Amniotic stem cell (primary cell): ENCODE results near the gene CSTB.

ENCODE experiments used
- DNase-seq: peaks from one replicate; lab custom pipeline; 2025; lab: John Stamatoyannopoulos, UW

The CSTB gene

DNA sequence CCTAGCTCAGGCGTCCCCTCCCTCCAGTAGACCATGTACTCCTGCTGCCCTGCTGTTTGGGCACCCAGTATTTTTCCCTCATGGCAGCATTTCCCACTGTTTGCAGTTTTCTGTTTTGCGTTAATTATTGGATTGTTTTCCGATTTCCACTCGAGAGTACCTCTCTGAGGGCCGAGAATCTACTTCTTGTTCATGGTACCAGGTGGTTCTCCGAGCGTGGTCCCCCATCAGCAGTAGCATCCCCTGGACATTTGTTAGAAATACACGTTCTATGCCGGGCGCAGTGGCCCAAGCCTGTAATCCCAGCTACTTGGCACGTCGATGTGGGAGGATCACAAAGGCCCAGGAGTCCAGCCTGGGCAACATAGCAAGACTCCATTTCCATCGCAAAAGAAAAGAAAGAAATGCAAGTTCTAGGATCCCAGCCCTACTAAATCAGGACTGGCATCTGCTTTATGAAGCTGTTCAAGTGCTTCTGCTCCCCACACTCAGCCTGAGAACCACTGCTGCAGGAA is 14.0 kb upstream of the CSTB start:
- DNase-seq, result no peak

DNA sequence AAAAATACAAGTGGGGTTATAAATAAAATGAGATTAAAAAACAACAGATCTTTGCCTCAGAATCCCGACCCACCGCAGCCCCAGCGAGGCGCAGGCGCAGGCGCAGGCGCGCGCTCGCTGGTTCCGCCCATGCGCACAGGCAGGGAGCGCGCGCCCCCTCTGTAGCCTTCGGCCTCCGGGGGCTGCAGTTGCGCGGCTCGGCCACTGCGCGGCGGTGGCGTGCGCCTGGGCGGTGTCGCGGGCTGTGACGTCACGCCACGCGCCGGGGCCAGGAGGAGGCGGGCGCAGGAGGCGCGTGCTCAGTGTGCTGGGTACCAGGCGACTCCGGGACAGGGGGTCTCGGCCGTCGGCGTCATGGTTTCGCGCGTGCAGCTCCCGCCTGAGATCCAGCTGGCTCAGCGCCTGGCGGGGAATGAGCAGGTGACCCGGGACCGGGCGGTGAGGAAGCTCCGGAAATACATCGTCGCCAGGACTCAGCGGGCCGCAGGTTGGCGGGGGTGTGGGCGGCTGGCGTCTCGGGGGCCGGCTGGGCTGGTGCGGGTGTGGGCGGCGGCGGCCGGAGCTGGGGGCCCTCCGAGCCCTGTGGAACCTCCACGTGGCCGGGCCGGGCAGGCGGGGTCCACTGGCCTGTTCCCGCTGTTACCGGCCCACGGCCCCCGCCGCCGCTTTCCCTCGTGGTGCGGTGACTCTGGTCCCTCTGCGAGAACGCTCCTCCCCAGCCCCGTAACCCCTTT is 13.3 kb upstream of the CSTB start, which contains the start of gene RRP1:
Gene RRP1, plus strand, starts transcription at position 302 of the 734 bp plus-strand sequence. Its CDS starts 53 bp downstream, at position 355.
- peak; percentile 56 for DNase-seq

DNA sequence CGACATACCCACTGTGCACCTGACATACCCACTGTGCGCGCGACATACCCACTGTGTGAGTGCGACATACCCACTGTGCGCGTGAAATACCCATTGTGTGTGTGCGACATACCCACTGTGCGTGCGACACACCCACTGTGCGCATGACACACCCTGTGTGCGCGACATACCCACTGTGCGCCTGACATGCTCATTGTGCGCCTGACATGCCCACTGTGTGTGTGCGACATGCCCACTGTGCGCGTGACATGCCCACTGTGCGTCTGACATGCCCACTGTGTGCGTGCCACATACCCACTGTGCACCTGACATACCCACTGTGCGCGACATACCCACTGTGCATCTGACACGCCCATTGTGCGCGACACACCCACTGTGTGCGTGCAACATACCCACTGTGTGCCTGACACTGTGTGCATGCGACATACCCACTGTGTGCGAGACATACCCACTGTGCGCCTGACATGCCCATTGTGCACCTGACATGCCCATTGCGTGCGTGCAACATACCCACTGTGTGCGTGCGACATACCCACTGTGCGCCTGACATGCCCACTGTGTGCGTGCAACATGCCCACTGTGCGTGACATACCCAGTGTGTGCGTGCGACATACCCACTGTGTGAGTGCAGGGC is 10.8 kb upstream of the CSTB start:
- no peak for DNase-seq

DNA sequence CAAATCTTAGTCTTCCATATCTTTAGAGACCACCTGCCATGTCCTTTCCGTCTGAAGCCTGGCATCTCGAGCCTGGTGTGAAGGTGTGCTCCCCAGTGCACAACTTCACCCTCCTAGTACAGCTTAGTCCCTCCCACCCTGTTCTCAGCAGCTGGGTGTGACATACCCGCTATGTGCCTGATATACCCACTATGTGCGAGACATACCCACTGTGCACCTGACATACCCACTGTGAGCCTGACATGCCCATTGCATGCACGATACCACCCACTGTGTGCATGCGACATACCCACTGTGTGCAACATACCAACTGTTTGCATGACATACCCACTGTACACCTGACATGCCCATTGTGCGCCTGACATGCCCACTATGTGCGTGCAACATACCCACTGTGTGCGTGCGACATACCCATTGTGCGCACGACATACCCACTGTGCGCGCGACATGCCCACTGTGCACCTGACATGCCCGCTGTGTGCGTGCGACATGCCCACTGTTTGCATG is 10.2 kb upstream of the CSTB start:
- DNase-seq, result no peak

DNA sequence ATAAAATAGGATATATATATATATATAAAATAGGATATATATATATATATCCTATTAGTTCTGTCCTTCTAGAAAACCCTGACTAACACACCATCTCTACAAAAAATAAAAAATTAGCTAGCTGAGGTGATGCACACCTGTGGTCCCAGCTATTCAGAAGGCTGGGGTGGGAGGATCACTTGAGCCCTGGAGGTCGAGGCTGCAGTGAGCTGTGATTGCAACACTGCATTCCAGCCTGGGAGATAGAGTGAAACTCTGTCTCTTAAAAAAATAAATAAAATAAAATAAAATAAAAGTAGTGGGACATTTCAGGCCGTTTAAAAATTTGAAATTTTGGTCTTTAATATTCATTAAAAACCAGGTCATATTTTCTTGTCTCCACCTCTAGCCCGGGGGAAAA is 9.0 kb upstream of the CSTB start:
- no peak for DNase-seq

DNA sequence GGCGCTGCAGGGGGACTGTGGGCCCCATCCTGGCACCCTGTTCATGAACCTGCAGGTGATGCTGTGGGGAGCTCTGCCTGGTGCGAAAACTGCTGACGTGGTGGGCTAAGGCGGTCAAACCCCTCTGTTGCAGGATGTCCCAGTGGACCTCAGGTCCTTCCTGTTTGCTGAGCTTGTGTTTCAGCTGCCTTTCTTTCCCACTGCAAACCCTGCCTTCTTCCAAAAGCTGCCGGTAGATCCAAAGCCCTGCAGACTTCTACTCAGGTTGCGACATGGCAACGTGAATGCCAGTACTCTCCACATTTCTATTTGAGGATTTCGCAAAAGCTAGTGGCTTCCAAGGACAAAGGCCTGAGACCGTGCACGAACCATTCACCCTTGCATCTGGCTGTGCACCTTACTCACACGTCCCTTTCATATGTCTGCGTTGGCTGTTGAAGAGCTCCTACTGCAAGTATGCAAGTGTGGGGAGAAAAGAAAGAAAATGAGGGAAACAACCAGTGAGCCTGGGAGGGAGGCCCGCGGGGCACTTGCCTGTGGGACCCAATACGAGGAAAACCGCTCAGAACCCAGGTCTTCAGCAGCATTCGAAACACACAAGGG is 7.1 kb upstream of the CSTB start:
- no peak for DNase-seq

DNA sequence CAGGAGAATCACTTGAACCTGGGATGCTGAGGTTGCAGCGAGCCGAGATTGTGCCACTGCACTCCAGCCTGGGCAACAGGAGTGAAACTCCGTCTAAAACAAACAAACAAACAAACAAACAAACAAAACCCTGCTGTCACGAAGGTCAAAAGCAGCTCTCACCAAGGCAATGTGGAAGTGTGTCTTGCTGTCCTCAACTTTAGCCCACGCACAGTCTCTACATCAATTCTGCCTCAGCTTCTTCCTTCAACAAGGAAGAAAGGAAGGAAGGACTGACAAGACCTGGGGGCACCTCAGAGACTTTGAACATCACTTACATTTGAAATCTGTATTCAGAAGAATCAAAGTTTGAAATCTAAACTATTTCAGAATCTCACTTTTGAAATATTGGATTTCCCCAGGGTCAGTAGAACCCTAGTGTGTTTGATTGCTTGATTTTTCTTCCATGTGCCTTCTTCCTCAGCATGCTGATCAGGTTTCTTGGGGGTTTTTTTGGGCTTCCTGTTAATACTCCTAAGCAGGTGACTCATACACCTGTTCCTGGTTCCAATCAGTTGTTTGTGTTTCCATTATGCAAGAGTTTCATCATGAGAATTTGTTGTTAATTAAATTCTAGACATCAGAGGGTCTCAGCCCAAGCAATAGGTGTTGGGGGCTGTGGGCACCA is 6.5 kb upstream of the CSTB start:
- no peak for DNase-seq

DNA sequence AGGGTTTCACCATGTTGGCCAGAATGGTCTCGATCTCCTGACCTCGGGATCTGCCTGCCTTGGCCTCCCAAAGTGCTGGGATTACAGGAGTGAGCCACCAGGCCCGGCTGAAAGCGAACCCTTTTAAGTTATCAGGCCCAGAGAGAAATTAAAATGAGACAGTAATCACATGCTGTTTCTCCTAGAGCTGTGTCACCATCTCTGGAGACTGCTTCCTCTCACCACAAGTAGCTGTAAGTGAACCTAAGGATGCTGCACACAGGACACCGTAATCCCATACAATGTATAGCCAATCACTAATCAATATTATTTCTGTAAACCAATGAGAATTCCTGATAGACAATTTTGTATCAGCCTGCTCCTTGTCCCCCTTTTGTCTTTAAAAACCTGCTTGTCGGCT is 5.7 kb upstream of the CSTB start:
- DNase-seq, result no peak

DNA sequence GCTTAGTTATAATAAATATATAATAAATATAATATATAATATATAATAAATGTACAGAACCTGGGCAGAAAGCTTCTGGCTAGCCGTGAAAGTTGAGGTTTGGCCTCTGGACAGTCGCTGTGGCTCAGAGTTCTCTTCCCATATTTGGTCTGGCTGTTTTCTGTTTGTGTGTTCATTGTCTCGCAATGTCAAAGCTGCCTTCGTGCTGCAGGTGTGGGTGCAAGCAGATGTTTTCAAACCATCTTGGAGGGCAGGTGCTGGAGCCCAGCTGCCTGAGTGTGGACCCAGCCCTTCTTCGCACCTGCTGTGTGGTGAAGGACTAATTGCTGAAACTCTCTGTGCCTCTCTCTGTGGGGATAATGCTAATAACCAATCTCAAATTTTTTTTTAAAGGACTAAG is 3.6 kb upstream of the CSTB start:
- no peak for DNase-seq

DNA sequence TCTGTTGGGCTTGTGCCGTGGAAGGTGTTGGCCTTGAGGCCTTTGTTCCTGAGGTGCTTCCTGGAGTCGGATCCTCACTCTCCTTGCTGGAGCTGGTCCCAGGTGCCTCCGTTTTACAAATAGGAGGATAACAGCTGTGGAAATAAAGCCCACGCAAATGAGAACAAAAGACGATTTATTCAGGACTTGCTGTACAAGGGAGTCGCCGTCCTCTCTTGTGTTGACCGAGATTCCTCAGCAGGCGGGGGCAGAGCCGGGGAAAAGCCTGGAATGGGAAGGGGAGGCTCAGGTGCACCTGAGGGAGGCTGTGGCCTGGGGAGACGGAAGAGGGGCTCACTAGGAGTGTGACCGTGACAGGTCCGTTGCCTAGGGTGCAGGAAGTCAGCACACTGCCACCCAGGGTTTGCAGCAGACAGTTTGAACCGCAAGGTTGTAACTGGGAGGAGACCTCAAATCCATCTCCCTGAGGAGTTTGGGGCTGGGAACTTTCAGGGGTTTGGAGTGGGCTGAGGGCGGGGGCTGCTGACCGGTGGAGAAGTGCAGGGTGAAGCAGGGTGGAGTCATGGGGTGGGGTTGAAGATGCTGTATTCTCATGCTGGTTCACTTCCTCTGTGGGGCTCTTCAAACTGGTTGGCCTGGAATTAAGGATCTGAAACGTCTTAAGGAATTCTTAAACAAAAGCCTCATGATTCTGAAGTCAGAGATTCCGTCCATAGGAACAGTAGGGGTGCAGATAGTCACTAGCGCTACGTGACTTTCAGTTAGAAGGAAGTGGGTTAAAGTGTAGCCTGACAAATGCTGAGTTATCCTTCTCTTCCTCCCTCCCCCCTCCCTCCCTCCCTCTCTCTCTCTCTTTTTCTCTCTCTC is 2.6 kb upstream of the CSTB start:
- no peak for DNase-seq

DNA sequence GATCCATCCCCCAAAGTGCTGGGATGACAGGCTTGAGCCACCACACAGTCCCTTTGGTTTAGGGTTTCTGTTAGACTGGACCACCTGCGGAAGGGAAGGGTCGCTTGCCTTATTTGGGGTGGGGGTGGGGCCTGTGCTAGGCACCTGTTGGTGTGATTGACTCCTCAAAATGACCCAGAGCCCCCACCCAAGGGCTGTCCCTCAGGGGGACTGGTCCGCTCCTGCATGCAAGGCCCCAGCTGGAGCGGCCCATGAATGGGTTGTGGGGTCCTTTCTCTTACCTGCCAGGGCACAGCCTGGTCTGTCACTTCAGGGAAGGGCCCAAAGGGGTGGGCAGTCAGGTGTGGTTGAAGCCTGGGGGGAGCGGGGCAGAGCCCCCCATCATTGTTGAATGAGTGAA is 1.8 kb upstream of the CSTB start:
- no peak for DNase-seq

DNA sequence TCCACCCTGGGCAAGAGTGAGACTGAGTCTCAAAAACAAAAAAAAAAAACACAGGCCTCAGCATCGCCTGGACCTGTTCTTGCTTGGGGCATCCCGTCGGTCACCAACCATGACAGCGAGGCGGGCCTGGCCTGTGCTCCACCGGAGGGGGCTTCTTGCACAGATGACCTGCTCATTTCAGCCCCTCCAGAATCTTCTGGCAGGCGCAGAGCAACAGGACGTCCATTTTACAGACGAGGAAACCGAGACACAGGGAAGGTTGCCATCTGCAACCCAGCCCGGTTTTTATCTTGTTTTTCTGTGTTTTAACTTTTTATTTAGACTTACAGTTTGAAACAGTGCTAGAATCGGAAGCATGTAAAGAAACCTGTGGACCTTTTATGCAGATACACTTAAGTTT is 918 bp downstream of the CSTB start:
- DNase-seq, result no peak

DNA sequence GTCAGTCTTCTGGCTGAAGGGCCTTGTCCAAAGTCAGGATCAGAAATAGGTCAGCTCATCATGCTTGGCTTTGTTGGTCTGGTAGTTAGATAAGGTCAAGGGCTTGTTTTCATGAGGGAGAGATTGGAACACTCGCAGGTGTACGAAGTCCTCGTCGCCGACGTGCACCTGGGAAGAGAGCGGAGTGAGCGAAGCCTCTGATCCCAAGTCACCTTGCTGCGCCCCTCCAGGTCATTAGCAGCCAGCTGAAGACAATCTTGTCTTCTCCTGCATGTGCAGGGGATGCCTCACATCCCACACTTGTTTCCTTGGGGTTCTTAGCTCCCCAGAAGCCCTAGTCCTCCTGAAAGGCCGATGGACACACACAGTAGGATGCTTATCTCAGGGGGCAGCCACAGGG is 1.9 kb downstream of the CSTB start:
- DNase-seq, result no peak

DNA sequence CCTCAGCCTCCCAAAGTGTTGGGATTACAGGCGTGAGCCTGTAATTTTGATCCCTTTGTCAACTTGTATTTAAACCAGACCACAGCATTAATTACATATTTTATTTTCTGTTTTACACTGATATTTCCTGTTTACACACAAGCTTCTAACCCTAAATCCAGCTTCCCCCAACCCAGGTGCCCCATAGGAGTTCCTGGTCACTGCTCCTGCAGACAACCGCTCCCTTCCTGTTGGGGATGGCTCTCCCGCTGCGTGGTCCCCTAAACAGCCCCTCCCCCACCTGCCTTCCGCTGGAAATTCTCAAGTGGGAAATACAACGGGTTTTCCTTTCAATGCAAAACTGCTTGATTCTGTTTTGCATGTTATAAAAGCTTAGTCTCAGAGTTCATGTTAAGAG is 3.7 kb downstream of the CSTB start:
- DNase-seq, result no peak

DNA sequence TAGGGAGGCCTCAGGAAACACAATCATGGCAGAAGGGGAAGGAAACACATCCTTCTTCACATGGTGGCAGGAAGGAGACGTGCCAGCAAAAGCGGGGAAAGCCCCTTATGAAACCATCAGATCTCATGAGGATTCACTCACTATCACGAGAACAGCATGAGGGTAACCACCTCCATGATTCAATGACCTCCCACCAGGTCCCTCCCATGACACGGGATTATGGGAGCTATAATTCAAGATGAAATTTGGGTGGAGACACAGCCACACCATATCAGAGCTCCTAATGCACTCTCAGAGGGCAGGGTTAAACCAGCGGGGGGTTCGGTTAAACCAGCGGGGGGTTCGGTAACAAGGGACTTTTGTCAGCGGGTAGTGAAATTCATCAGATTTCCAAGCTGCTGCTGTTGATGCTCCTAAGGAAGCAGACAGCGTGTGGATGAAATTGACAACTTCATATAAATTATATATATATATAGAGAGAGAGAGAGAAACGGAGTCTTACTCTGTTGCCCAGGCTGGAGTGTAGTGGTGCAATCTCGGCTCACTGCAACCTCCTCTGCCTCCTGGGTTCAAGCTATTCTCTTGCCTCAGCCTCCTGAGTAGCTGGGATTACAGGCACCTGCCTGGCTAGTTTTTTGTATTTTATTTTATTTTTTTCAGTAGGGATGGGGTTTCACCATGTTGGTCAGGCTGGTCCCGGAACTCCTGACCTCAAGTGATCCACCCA is 4.2 kb downstream of the CSTB start:
- no peak for DNase-seq

DNA sequence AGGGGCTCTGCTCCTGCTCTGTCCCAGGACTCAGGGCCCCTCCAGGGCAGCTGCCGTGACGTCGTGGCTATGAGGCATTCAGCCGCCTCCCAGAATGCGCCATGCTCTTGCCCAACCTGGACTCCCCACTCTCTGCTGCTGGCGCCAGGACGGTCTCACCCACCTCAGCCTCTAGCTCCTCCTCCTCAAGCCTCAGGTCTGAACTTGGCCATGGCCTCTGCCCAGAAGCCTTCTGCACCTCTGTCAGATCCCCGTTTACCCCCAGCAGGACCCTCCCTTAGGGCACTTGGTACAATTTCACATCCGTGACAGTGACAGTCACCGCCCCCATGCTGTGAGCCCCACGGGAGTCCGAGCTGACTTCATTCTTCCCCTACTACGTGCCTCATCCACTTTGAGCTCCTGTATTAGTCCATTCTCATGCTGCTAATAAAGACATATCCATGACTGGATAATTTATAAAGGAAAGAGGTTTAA is 4.9 kb downstream of the CSTB start:
- DNase-seq, result no peak

DNA sequence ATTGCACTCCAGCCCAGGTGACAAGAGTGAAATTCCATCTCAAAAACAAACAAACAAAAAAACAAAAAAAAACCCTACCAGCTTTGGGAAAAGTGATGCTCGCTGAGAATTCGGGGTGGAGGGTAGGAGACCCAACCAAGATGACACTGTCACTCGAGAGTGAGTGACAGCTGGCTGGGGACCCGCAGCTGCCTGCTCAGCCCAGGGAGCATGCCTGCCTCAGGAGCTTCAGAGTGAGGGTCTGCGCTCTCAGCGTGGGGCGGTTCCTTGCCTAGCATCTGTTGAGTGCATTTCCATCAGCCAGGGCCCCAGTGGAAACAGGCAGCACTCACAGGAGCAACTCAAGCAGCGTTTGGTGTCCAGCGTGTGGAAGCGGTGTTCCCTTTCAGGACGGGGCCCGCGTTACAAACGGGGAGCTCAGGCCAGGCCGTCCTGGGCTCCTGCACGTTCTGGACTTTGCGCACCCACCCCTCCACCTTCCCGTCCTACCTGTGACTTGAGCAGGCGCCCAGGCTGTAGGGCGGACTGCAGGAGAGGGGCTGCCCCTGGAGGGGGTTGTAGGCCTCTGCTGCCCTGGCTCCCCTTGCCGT is 5.9 kb downstream of the CSTB start:
- DNase-seq, result no peak

DNA sequence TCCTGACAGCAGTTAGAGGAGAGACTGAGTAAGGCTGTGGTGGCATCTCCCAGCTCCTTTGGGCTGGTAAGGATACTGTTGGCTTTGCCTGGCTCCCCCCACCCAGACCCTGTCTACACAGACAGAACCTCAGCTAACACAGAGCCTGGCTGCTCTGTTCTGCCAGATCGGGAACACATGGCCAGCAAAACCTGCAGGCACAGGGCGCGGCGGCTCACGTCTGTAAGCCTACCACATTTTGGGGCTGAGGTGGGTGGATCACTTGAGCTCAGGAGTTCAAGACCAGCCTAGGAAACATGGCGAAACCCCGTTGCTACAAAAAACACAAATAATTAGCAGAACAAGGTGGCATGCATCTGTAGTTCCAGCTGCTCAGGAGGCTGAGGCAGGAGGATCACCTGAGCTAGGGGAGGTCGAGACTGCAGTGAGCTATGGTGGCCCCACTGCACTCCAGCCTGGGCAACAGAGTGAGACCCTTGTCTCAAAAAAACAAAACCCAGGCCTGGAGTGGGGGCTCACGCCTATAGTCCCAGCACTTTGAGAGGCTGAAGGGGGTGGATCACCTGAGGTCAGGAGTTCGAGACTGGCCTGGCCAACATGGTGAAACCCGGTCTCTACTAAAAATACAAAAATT is 6.7 kb downstream of the CSTB start:
- DNase-seq, result no peak

DNA sequence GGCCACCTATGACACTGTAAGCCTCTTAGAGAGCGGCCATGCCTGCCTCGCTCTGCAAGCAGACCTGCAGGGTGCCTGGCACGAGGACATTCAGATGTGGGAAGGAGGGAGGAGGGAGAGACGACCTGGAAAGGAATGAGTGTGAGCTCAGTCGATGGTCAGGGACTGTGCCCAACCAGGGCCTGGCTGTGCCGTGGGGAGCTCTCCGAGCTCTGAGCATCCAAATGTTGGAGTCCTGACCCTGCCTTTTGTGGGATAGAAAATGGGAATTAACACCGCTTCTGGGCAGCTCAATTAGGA is 7.3 kb downstream of the CSTB start:
- no peak for DNase-seq
